ENCODE data around the gene BOC. TPM values are rescaled to one million over a fixed set of nuclear protein-coding genes. Genes with fewer than 3 reads are reported as not detected.

The BOC gene
- total and polyA plus RNA-seq, 2 of the 8 experiments (the other 6 are each of a cell fraction or from before 2014, with no cell fraction given), result 6.9 to 9.3 TPM

DNA sequence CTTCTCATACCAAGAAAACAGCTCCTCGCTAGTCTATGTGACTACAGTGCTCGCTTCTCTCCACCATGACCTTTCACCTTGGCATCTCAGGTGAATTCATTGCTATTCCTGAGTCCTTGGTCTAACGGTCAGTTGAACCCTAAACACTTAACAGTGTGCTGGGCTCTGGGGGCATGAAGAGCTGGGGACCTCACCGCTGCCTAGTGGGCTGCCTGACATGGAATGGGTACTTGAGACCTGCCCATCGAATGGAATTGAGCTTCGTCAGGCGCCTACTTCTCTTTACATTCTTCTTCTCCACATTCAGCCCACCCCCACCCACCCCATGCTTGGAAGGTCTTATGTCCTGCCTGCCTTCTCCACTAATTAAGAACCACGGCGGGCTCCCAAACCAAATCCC lies 22.1 kb downstream of the BOC start:
- no peak overlapping the region for H3K56ac ChIP-seq (replicated peaks; ENCODE audit: insufficient read length, low read depth, low read length)
- H3K23me2 ChIP-seq (ENCODE audit: low read depth, low read length), result no peaks in the 10 kb centered on the region
- H2AK5ac ChIP-seq (ENCODE audit: low read depth, low read length), result no peak overlapping the region
- peaks cover 3 to 14% (median 9%) of the 10 kb centered on the region in 4 experiments; a peak in 6 of 7 replicates for H3K4me1 ChIP-seq (replicated peaks in 1 of 4; ENCODE audit: control insufficient read depth in 3 of 4, insufficient read depth in 4 of 4, low read length in 3 of 4)
- no peaks in the 10 kb centered on the region for H3K79me2 ChIP-seq (ENCODE audit: control insufficient read depth in 1 of 2, insufficient read depth in 2 of 2, low read length in 2 of 2)
- ChIA-PET CTCF (ENCODE audit: partially characterized antibody) (interaction anchor here (0.9 to 3.2 kb wide), 15 partner anchors 10 to 146 kb away, joined by 3 to 15 read pairs (median 4); partner anchors contain the start of gene BOC), POLR2A (ENCODE audit: partially characterized antibody) (interaction anchor here (1.3 kb wide), 1 partner anchor 13 kb away, joined by 3 read pairs; no protein-coding TSS in a partner anchor)
- H3K9ac ChIP-seq (replicated peaks in 1 of 4; ENCODE audit: extremely low read depth in 1 of 4, low read depth in 3 of 4, low read length in 3 of 4), result no peak overlapping the region
- H2BK20ac ChIP-seq (ENCODE audit: low read length), result no peak overlapping the region
- H4K20me1 ChIP-seq (replicated peaks in 1 of 2; ENCODE audit: control insufficient read depth in 1 of 2, insufficient read depth in 2 of 2, low read length in 2 of 2), result no peaks in the 10 kb centered on the region
- no peak overlapping the region for H3K4me3 ChIP-seq (ENCODE audit: extremely low read depth in 1 of 4, insufficient read depth in 2 of 4, low read depth in 3 of 4, low read length in 4 of 4)
- H2BK5ac ChIP-seq (ENCODE audit: low read depth, low read length), result no peak overlapping the region
- DNase-seq (ENCODE audit: low read depth in 1 of 2, low spot score in 2 of 2), result no peak
- H3K27ac ChIP-seq (ENCODE audit: low read depth, low read length), result no peak overlapping the region
- H2BK12ac ChIP-seq (ENCODE audit: low read depth, low read length), result no peak overlapping the region; the same call in 1 of the 2 replicates
- H3K9me3 ChIP-seq (ENCODE audit: insufficient read depth in 2 of 2, low read depth in 1 of 2, low read length in 1 of 2), result no peaks in the 10 kb centered on the region
- H2BK15ac ChIP-seq (ENCODE audit: low read length), result no peak overlapping the region
- no peak for FAIRE-seq
- no peak overlapping the region for H3K18ac ChIP-seq (ENCODE audit: extremely low read depth, low read length)
- H2AFZ ChIP-seq (ENCODE audit: low read length), result no peak overlapping the region
- no peak overlapping the region for H2BK120ac ChIP-seq (replicated peaks; ENCODE audit: low read depth, low read length)
- no peaks in the 10 kb centered on the region for H3K36me3 ChIP-seq (ENCODE audit: control insufficient read depth in 2 of 4, insufficient read depth in 4 of 4, low read length in 3 of 4)
- no peak overlapping the region for H3K4ac ChIP-seq (replicated peaks; ENCODE audit: insufficient read length, low read depth, low read length)
- H3K4me2 ChIP-seq (ENCODE audit: insufficient read depth in 1 of 2, low read depth in 2 of 2, low read length in 2 of 2), result no peak overlapping the region
- no peak overlapping the region for H4K5ac ChIP-seq (ENCODE audit: insufficient read length, low read depth, low read length)
- no peak overlapping the region for H3K14ac ChIP-seq (ENCODE audit: insufficient read length)
- no peaks in the 10 kb centered on the region for H3K27me3 ChIP-seq (replicated peaks in 1 of 4; ENCODE audit: control insufficient read depth in 3 of 4, extremely low read depth in 1 of 4, insufficient read depth in 3 of 4, low read length in 3 of 4)
- no peak overlapping the region for H4K91ac ChIP-seq (replicated peaks; ENCODE audit: insufficient read length, low read length)
- WGBS, 2 experiments (ENCODE audit: extremely low coverage in 1 of 2, insufficient coverage in 1 of 2, insufficient read length in 1 of 2, insufficient replicate concordance in 2 of 2, low coverage in 1 of 2, low lambda C conversion rate in 2 of 2, missing lambda C conversion rate in 1 of 2), result 87% methylated on average over 9 of the region's 9 CpGs; no CpG with 5 or more reads in 1 of the 2 experiments
- no peak overlapping the region for H3K23ac ChIP-seq (ENCODE audit: insufficient read length)
- H4K8ac ChIP-seq (ENCODE audit: extremely low read depth, insufficient read depth, low read length), result no peak overlapping the region
- no peaks in the 10 kb centered on the region for H3K79me1 ChIP-seq (ENCODE audit: low read depth, low read length)
- TF ChIP-seq SUZ12 (IDR thresholded peaks at IDR 0.05; ENCODE audit: low read length), result no peak
- TF ChIP-seq GABPA (IDR thresholded peaks at IDR 0.05; ENCODE audit: borderline replicate concordance, insufficient read depth, low read length), result no peak
- TF ChIP-seq SAP30 (IDR thresholded peaks at IDR 0.05; ENCODE audit: insufficient read depth, insufficient replicate concordance, low read length), result no peak
- no peak for TF ChIP-seq SIRT6 (IDR thresholded peaks at IDR 0.05; ENCODE audit: low read length)
- no peak for TF ChIP-seq CTBP2 (IDR thresholded peaks at IDR 0.05; ENCODE audit: borderline replicate concordance, insufficient read depth, insufficient read length, low read length)
- TF ChIP-seq CHD2 (IDR thresholded peaks at IDR 0.05; ENCODE audit: low read length), result no peak
